Naive thymus-derived CD4-positive, alpha-beta T cell (primary cell): ENCODE data around the gene TPPP. TPM values are rescaled to one million over a fixed set of nuclear protein-coding genes. Genes with fewer than 3 reads are reported as not detected.
A peak's percentile ranks its signal among the peaks of the same experiment; 100 is the strongest.

Experiments used
- ATAC-seq: fragments of 150-1000 bp; cut with Tn5 transposase; 2 replicates; pipeline ENCODE4 v1.10.0; 2021; ENCODE audit warnings: mild to moderate bottlenecking, moderate library complexity
- CTCF ChIA-PET: fragments of 350-600 bp; sonication (Branson Sonifier 250); formaldehyde crosslinking; loops from one replicate; lab custom pipeline; 2021; ENCODE audit warnings: antibody characterized with exemption; lab: Charles Lee
- POLR2A ChIA-PET: fragments of 350-600 bp; sonication (Branson Sonifier 250); formaldehyde crosslinking; loops from one replicate; lab custom pipeline; 2021; ENCODE audit warnings: antibody characterized with exemption, inconsistent platforms; lab: Charles Lee
- DNase-seq, 9 donors: peaks; one replicate each; pipeline versions ENCODE4 v3.0.0 to v3.0.0-alpha.2; 2020 to 2022; ENCODE audit warnings: mixed read lengths in 1 of 9
- H3K27ac ChIP-seq: one replicate; pipeline ENCODE4 v1.7.0; 2013; ENCODE audit warnings: mild to moderate bottlenecking, low read depth, low read length, moderate library complexity
- H3K27me3 ChIP-seq, 2 donors: one replicate each; pipeline ENCODE4 v1.7.0; 2013; ENCODE audit warnings: low read length in 2 of 2, mild to moderate bottlenecking in 2 of 2, moderate library complexity in 2 of 2; ENCODE audit not compliant: control insufficient read depth in 2 of 2, insufficient read depth in 2 of 2
- H3K36me3 ChIP-seq, 3 experiments: 1 replicate in 2 of 3; 2 replicates in 1 of 3; pipeline ENCODE4 v1.7.0; 2013; ENCODE audit warnings: low read length in 3 of 3, mild to moderate bottlenecking in 3 of 3, moderate library complexity in 1 of 3; ENCODE audit not compliant: insufficient read depth in 3 of 3, control insufficient read depth in 2 of 3
- H3K4me1 ChIP-seq, 2 donors: one replicate each; pipeline ENCODE4 v1.7.0; 2013; ENCODE audit warnings: low read length in 2 of 2, mild to moderate bottlenecking in 2 of 2, moderate library complexity in 1 of 2; ENCODE audit not compliant: control insufficient read depth in 2 of 2, insufficient read depth in 2 of 2
- H3K4me3 ChIP-seq: 2 replicates; pipeline ENCODE4 v1.7.0; 2013; ENCODE audit warnings: mild to moderate bottlenecking, low read length
- H3K9me3 ChIP-seq, 3 experiments: 1 replicate in 2 of 3; 2 replicates in 1 of 3; pipeline ENCODE4 v1.7.0; 2013; ENCODE audit warnings: low read length in 3 of 3; ENCODE audit not compliant: control insufficient read depth in 2 of 3
- H3K27ac Mint-ChIP-seq, 9 donors: one replicate each; pipeline ENCODE4 v1.8.0; 2020 to 2022; ENCODE audit warnings: mixed read lengths in 9 of 9, mild to moderate bottlenecking in 8 of 9, moderate library complexity in 5 of 9, inconsistent platforms in 2 of 9
- H3K27me3 Mint-ChIP-seq, 5 donors: one replicate each; pipeline ENCODE4 v1.8.0; 2021 to 2022; ENCODE audit warnings: mixed read lengths in 5 of 5, mild to moderate bottlenecking in 1 of 5
- H3K36me3 Mint-ChIP-seq, 5 donors: one replicate each; pipeline ENCODE4 v1.8.0; 2020 to 2022; ENCODE audit warnings: mixed read lengths in 5 of 5, mild to moderate bottlenecking in 3 of 5, inconsistent platforms in 1 of 5
- H3K4me1 Mint-ChIP-seq, 7 donors: one replicate each; pipeline ENCODE4 v1.8.0; 2020 to 2022; ENCODE audit warnings: mixed read lengths in 7 of 7, mild to moderate bottlenecking in 3 of 7, inconsistent platforms in 1 of 7
- H3K4me3 Mint-ChIP-seq, 10 donors: one replicate each; pipeline ENCODE4 v1.8.0; 2020 to 2022; ENCODE audit warnings: mild to moderate bottlenecking in 10 of 10, mixed read lengths in 10 of 10, moderate library complexity in 6 of 10, inconsistent platforms in 2 of 10
- H3K9me3 Mint-ChIP-seq, 11 donors: one replicate each; pipeline ENCODE4 v1.8.0; 2020 to 2022; ENCODE audit warnings: mixed read lengths in 11 of 11, mild to moderate bottlenecking in 4 of 11, inconsistent platforms in 1 of 11, moderate library complexity in 1 of 11
- intact Hi-C, 2 donors: fragments of 100-400 bp; cut with micrococcal nuclease; formaldehyde crosslinking; loops; one replicate each; pipeline ENCODE4 v1.15.1; 2023
- polyA plus RNA-seq, 2 donors: library from polyadenylated mRNA; unstranded; fragments of 300-500 nt; fragmentation: Illumina TruSeq; gene quantifications; one replicate each; pipeline ENCODE4 v1.2.3, GENCODE V29; 2021
- total RNA-seq, 6 experiments: library from RNA in 5 of 6; stranded (reverse) in 5 of 6; gene quantifications; 1 replicate in 5 of 6; 2 replicates in 1 of 6; pipeline ENCODE4 v1.2.3 and lab custom pipeline; 2021 to 2026

TPPP gene
- total and polyA plus RNA-seq, 7 experiments from 2014 or later = 0.02 to 3.4 (median 0.14) TPM

- Histone ChIP-seq H3K4me1 (peaks cover 17 to 22% of the 10 kb centered on the region in 2 donors), H3K27me3 (no peaks in the 10 kb centered on the region), H3K27ac (no peak overlapping the region), H3K36me3 (no peaks in the 10 kb centered on the region), H3K9me3 (no peaks in the 10 kb centered on the region), H3K4me3 (no peak overlapping the region)
- no peaks in the 10 kb centered on the region for H3K9me3 Mint-ChIP-seq
- DNase-seq (no peak), ATAC-seq (no peak)
- intact Hi-C loops = no loop called here
- peaks cover 0 to 8% (median 7%) of the 10 kb centered on the region in 5 donors for H3K27me3 Mint-ChIP-seq
- H3K4me3 Mint-ChIP-seq = no peak overlapping the region
- no peaks in the 10 kb centered on the region for H3K36me3 Mint-ChIP-seq
- ChIA-PET POLR2A (no interaction called here), CTCF (no interaction called here)
- H3K27ac Mint-ChIP-seq = no peak overlapping the region
- H3K4me1 Mint-ChIP-seq = peaks cover 0 to 17% (median 10%) of the 10 kb centered on the region in 7 donors
These were observed 17.9 kb downstream of the TPPP start for GRCh38 chr5:675111-675870.

GRCh38 chr5:674630-675011, 18.5 kb downstream of the TPPP start:
- no peaks in the 10 kb centered on the region for H3K9me3 ChIP-seq
- ChIA-PET POLR2A (no interaction called here), CTCF (no interaction called here)
- peaks cover 0 to 17% (median 10%) of the 10 kb centered on the region in 7 donors for H3K4me1 Mint-ChIP-seq
- H3K27ac ChIP-seq = no peak overlapping the region
- H3K4me3 Mint-ChIP-seq = no peak overlapping the region
- H3K9me3 Mint-ChIP-seq = no peaks in the 10 kb centered on the region
- H3K4me3 ChIP-seq = no peak overlapping the region
- H3K27ac Mint-ChIP-seq = no peak overlapping the region
- ATAC-seq (no peak), DNase-seq (no peak)
- no peaks in the 10 kb centered on the region for H3K27me3 ChIP-seq
- H3K36me3 ChIP-seq = no peaks in the 10 kb centered on the region
- peaks cover 0 to 8% (median 7%) of the 10 kb centered on the region in 5 donors for H3K27me3 Mint-ChIP-seq
- peaks cover 17 to 22% of the 10 kb centered on the region in 2 donors for H3K4me1 ChIP-seq
- intact Hi-C loops = no loop called here
- no peaks in the 10 kb centered on the region for H3K36me3 Mint-ChIP-seq

GRCh38 chr5:673831-674629, 19.1 kb downstream of the TPPP start:
- Histone ChIP-seq H3K9me3 (no peaks in the 10 kb centered on the region), H3K27ac (no peak overlapping the region), H3K27me3 (no peaks in the 10 kb centered on the region), H3K36me3 (no peaks in the 10 kb centered on the region), H3K4me1 (peaks cover 17 to 22% of the 10 kb centered on the region in 2 donors), H3K4me3 (no peak overlapping the region)
- H3K27me3 Mint-ChIP-seq = peaks cover 0 to 8% (median 7%) of the 10 kb centered on the region in 5 donors
- ChIA-PET POLR2A (no interaction called here), CTCF (interaction anchor here (0.7 kb wide), 1 partner anchor 230 kb away, joined by 3 read pairs; no protein-coding TSS in a partner anchor)
- DNase-seq (no peak), ATAC-seq (no peak)
- H3K36me3 Mint-ChIP-seq = no peaks in the 10 kb centered on the region
- intact Hi-C loops = no loop called here
- no peak overlapping the region for H3K4me3 Mint-ChIP-seq
- H3K4me1 Mint-ChIP-seq = peaks cover 0 to 17% (median 10%) of the 10 kb centered on the region in 7 donors
- H3K27ac Mint-ChIP-seq = no peak overlapping the region
- H3K9me3 Mint-ChIP-seq = no peaks in the 10 kb centered on the region

GRCh38 chr5:673161-673830, 19.9 kb downstream of the TPPP start:
- intact Hi-C loops = no loop called here
- H3K27ac ChIP-seq = peak overlapping the region; percentile 27
- POLR2A ChIA-PET = interaction anchor here (1.8 kb wide), 1 partner anchor 218 kb away, joined by 6 read pairs; the partner anchor contains the start of gene BRD9
- H3K27me3 Mint-ChIP-seq = peaks cover 0 to 8% (median 7%) of the 10 kb centered on the region in 5 donors
- peaks cover 17 to 22% of the 10 kb centered on the region in 2 donors for H3K4me1 ChIP-seq
- ATAC-seq (no peak), DNase-seq (no peak)
- no peaks in the 10 kb centered on the region for H3K9me3 Mint-ChIP-seq
- H3K36me3 ChIP-seq = no peaks in the 10 kb centered on the region
- no peak overlapping the region for H3K4me3 ChIP-seq
- CTCF ChIA-PET = interaction anchor here (0.7 to 0.9 kb wide), 2 partner anchors 215 to 230 kb away, joined by 3 to 4 read pairs; no protein-coding TSS in a partner anchor
- peaks cover 0 to 17% (median 10%) of the 10 kb centered on the region in 7 donors for H3K4me1 Mint-ChIP-seq
- H3K27ac Mint-ChIP-seq = peak overlapping the region; percentile 34 to 96 (median 83)
- H3K9me3 ChIP-seq = no peaks in the 10 kb centered on the region
- no peaks in the 10 kb centered on the region for H3K27me3 ChIP-seq
- no peaks in the 10 kb centered on the region for H3K36me3 Mint-ChIP-seq
- peak overlapping the region in 9 of 10 donors; percentile 36 to 81 (median 69) for H3K4me3 Mint-ChIP-seq

- DNase-seq (peak in 8 of 9 donors; percentile 55 to 88 (median 74)), ATAC-seq (peak; percentile 69)
- Mint-ChIP-seq H3K4me3 (peak overlapping the region in 9 of 10 donors; percentile 36 to 81 (median 69)), H3K36me3 (peaks cover 0 to 1% (median under 1%) of the 10 kb centered on the region in 5 donors), H3K9me3 (no peaks in the 10 kb centered on the region), H3K4me1 (peaks cover 0 to 17% (median 10%) of the 10 kb centered on the region in 7 donors), H3K27me3 (peaks cover 0 to 8% (median 7%) of the 10 kb centered on the region in 5 donors), H3K27ac (peak overlapping the region; percentile 34 to 96 (median 83))
- Histone ChIP-seq H3K27ac (no peak overlapping the region), H3K9me3 (no peaks in the 10 kb centered on the region), H3K4me3 (no peak overlapping the region), H3K27me3 (no peaks in the 10 kb centered on the region), H3K4me1 (peaks cover 17 to 22% of the 10 kb centered on the region in 2 donors), H3K36me3 (no peaks in the 10 kb centered on the region)
- POLR2A ChIA-PET = interaction anchor here (1.8 kb wide), 1 partner anchor 219 kb away, joined by 6 read pairs; the partner anchor contains the start of gene BRD9
- CTCF ChIA-PET = interaction anchor here (0.9 kb wide), 1 partner anchor 216 kb away, joined by 4 read pairs; no protein-coding TSS in a partner anchor
- intact Hi-C loops = no loop called here
These were observed 20.6 kb downstream of the TPPP start for GRCh38 chr5:672329-673160.
